GM13977 (cell line): Measurements from ENCODE around the gene ARL15.

Experiments used
- DNase-seq: peaks from one replicate; pipeline ENCODE4 v3.0.0; 2012; ENCODE audit warnings: low spot score
- CTCF ChIP-seq: IDR thresholded peaks from 2 replicates; pipeline ENCODE4 v1.5.1; 2012; ENCODE audit warnings: mild to moderate bottlenecking, control low read depth; ENCODE audit not compliant: insufficient read depth; ENCODE audit errors: extremely low read depth, missing control alignments
- in situ Hi-C: fragments of 300-500 bp; cut with MboI; formaldehyde crosslinking; loops from one replicate; pipeline ENCODE4 v1.12.0; 2022; ENCODE audit warnings: low sequenced_read_pairs, low pct_unique_long_range_greater_than_20kb, mixed read lengths, inconsistent platforms; ENCODE audit not compliant: unreplicated experiment

The ARL15 gene

GRCh38 chr5:53929152-53929551 is 381.2 kb downstream of the ARL15 start:
- DNase-seq = no peak
- in situ Hi-C loops = no loop called here
- no peak for TF ChIP-seq CTCF

- DNase-seq = no peak
- in situ Hi-C loops = no loop called here
- TF ChIP-seq CTCF = no peak
These were observed 381.7 kb downstream of the ARL15 start for GRCh38 chr5:53928641-53929040.

- DNase-seq = no peak
- no peak for TF ChIP-seq CTCF
- in situ Hi-C loops = no loop called here
These were observed 382.6 kb downstream of the ARL15 start for GRCh38 chr5:53927668-53928247.

GRCh38 chr5:53926026-53926425 is 384.3 kb downstream of the ARL15 start:
- in situ Hi-C loops = no loop called here
- DNase-seq = no peak
- TF ChIP-seq CTCF = no peak

GRCh38 chr5:53924392-53924791 is 386.0 kb downstream of the ARL15 start:
- TF ChIP-seq CTCF = no peak
- DNase-seq = no peak
- in situ Hi-C loops = no loop called here

- DNase-seq = no peak
- TF ChIP-seq CTCF = no peak
- in situ Hi-C loops = no loop called here
These were observed 386.4 kb downstream of the ARL15 start for GRCh38 chr5:53923961-53924360.
